ENCODE measurements around the gene NCOR2.

The NCOR2 gene

DNA sequence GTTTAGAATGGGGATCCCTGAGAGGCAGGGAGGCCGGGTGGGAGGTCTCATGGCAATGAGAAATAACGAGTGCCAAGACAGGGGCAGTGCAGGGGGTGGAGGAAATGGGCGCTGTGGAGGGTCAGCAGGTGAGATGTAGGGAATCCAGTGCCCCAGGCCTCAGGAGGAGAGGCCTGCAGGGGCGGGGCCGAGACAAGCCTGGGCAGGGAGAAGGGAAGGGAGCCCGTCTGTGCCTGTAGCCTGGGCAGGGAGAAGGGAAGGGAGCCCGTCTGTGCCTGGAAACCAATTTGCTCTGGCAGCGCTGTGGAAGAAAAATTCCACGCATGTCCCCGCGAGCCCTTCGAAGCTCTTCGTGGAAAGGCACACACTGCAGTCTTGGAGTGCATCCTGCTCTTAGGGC lies 10.6 kb upstream of the NCOR2 start:
- no peak overlapping the region for H3K4me3 ChIP-seq (ENCODE audit: low read depth, low read length)

DNA sequence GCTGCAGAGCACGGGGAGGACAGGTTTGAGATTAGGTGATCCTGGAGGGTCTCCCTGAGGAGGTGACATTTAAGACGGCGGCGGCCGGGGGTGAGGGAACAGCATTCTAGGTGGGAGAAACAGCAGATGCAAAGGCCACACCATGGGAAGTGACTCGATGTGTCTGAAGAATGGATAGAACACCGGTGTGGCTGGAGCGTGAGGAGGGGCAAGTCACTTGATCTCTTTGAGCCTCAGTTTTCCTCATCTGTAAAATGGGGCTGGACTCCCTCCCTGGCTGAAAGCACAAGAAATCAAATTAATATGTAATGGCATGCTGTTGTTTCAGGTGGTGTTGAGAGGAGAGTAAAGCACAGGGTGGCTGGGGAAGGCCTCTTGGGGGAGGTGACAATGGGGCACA lies 10.0 kb upstream of the NCOR2 start:
- no peak overlapping the region for H3K4me3 ChIP-seq (ENCODE audit: low read depth, low read length)

DNA sequence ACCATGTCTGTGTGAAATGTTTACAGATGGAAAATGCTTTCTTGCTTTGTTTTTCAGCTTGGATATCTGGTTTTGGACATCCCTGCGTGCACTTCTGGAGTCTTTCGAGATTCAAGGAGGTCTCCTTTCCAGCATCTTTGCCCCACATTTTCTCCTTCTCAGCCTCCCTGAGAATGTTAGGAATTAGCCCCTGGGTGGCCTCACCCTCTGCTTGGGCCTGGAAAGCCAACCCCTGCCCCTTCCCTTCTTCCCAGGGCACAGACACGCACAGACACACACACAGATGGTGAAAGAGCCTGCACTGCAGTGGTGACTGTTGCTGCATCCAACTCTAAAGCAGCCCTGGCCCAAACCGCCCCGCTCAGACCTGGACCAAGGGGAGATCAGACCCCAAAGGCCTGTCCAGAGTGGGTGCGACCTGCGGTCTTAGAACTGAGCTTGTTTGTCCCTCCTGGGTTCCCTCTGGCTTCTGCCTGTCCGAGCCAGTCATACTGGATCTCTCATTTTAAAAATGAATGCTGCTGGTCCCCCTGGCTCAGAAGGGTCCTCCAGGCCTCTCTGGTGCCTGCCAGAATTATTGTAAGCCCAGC lies 8.7 kb upstream of the NCOR2 start:
- no peak overlapping the region for H3K4me3 ChIP-seq (ENCODE audit: low read depth, low read length)

DNA sequence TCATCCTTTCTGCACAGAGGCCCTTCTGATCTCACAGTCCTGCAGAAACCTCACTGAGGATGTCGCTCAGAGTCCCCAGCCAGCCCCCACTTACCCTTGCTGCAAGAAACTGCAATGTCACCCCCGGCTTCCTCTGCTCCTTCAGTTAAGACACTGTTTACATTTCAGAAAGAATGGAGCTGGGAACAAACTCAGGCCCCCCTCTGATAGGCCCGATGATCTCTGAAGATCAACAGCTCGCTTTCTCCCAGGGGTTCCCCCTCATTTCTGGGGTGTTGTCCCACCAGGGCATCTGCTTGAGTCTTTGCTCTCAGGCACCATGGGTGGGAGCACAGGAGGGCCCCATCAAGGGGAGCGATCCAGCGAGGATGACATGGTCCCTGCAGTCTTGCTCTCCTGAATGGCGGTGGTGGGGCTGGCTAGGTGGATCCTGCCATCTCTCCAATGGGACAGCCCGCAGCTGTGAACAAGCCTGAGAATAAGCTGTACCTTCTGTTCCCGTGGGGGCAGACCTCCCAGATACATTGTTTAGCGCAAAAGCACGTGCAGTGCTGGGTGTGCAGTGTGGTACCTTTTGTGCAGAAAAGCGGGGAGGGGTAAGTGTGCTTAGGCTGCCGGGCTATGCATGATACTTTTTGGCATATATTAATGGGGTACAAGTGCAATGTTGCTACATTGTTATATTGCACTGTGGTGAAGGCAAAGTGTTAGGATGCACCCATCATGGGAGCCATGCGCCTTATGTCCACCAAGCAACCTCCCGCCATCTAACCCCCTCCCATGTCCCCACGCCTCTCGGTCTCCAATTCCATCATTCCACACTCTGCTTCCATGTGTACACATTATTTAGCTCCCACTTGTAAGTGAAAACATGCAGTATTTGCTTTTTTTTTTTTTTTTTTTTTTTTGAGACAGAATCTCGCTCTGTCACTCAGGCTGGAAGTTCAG lies 6.7 kb upstream of the NCOR2 start:
- no peak overlapping the region for H3K4me3 ChIP-seq (ENCODE audit: low read depth, low read length)

DNA sequence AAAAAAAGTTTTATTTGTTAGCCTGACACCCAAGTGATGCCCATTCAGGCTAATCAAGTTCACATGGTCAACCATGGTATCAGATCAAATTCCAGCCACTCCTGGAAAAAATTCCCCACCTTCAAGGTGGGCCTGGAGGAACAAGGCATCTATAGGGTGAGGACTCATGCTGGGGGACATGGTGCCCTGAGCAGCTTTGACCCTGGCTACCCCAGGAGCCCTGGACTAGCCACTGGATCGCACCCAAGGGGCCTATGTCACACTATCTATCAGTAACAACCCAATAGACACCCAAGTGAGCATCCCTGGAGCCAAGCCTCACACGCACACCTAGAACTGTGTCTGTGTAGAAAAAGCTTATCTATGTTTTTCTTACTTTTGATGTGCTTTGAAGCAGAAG lies 4.1 kb upstream of the NCOR2 start:
- H3K4me3 ChIP-seq (ENCODE audit: low read depth, low read length) = no peak overlapping the region

DNA sequence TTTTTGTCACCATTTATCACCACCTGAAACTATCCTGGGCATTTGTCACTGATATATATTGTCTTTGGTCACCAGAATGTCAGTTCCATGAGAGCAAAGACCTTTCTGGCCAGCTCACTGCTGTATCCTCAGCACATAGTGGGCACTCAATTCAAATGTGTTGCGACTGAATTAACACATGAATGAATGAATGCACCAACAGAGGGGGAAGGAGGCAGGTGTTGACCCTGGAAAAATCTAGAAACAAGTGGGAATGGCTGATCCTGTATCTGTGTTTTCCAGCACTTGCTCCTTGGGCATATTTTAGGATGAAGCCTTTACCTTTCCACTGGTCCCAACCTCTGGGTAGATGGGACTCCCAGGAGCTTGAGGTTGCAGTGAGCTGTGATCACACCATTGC lies 3.4 kb upstream of the NCOR2 start:
- no peak overlapping the region for H3K4me3 ChIP-seq (ENCODE audit: low read depth, low read length)

DNA sequence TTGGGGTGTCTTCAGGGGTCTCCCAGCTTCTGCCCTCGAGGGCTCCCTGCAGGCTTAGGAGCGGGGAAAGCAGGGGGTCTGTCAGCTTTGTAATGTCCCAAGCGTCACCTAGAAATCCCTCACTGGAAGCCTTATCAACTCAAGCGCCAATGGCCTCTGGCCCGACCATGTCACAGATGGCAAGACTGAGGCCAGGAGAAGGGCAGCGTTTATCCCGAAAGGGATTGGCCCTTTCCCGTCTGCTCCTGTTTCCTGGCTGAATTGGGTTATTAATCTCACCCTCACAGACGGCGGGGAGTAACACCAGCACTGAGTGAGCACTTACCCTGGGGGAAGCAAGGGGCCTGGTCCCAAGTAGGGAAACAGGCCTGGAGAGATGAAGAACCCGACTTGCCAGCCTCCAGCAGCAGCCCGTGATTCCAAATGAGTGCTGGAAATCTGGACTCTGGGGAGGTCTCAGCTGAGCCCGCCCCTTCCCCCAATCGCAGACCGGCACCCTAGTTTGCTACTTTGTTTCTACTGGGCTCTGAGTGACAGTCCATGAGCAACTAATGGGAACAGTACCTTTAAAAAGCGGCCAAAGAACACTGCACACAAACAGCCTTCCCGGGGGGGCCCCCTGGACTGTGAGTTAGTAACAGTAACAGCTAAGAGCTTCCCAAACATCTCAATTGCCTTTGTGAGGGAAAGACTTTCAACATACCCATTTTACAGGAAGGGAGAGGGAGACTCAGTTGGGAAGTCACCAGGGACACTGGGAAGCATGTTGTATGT lies 2.1 kb upstream of the NCOR2 start:
- no peak overlapping the region for H3K4me3 ChIP-seq (ENCODE audit: low read depth, low read length)

DNA sequence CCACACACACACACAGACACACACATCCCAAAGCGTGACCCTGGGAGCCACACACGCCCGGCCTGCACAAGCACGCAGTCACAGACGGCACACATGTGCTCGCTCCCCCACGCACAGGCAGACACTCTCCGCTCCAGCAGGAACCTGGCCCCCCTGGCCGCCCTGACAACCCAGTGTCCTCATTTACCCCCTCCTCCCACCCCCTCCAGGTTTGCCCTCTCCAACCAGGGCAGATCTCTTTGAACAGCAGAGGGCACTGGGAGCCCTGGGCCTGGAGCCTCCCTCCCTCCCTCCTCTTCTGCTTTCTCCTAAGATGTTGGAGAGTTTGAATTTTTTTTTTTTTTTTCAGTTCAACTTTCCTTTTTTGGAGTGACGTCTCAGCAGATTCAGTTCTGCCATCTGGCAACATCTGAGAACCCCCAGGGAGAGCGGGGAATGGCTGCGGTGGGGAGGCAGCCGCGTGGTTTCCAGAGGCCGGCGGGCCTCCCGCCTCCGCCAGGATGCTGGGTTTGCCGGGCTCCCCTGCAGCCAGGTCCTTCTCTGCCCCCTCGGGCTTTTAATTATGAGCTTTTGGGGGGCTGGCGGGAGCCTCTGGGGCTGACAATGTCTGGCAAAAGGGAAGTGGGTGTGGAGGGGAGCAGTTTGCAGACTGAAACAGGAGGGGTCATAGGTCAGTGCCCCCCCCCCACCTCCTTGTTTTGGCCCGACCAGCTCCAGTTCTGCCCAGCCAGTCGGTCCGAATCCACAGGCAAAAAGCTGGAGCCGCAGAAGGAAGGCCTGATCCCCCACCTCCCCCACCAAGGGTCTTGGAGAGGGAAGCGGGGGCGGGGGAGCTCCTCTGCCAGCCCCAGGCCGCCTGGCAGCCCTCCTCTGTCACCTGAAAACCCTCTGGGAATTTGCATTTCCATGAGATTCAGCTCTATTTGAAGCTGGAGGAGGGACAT lies 1.3 kb upstream of the NCOR2 start:
- H3K4me3 ChIP-seq (ENCODE audit: low read depth, low read length) = no peak overlapping the region

DNA sequence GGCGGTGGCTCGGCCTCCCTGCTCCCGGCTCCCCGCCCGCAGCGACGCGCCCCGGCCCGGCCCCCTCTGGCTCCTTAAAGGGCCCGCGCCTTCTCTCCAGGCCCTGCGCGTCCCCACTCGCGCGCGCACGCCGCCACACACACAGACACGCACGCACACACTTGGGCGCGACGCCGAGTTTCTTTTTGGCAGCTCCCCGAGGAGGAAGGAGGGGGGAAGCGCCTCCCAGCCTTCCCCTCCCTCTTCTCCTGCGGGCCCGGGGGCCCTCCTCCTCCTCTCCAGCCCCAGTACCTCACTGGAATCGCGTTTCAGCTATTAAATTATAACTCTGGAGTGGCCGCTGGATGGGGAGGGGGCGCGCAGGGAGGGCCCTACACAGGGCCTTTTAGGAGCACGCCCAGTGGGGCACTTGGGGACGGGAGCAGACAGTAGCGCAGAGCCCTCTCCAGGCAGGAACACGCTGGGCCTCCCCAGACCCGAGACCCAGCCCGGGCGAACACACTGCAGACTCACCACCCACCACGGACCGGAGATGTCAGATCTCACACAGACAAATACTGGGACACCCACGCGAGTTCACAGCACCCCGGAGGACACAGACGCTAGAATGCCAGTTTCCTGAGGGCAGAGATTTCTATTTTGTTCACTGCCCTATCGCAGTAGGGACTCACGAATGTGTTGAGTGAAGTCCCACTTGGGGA lies 411 bp upstream of the NCOR2 start:
- H3K4me3 ChIP-seq (ENCODE audit: low read depth, low read length) = peak overlapping the region; percentile 45

DNA sequence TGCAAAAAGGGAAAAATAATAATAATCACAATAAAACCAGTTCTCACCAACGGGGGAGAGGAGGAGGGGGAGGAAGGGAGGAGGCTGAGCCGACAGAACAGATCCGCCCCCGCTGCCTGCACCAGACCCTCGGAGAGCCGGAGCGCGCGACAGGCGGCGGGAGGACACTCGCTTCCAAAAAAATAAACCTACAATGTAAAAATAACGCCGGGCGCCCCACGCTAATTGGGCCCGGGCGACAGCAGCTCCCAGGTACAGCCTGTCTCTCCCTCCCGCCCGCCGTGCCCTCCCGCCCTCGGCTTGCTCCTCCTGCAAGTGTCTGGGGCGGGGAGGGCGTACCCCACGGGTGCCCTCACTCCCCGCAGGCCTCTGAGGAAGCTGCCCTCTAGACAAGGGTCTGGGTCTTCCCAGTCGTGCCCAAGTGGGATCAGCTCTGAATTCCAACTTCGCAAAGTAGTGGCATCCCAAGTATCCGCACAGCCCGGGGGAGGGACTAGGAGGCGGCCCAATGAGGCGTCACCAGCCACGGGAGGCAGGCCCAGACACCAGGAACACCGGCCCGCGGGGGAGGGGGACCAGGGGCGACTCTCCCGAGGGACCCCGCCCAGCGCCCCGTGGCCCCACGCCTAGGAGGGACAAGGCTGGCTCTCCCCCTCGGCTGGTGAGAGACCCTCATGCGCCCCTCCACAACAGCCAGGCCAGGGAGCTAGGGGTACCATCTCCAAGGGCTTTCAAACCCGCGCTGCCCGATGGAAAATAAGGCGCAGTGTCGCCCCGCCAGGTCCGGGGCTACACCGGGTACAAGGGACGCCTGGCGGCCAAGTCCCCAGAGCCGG lies 1.0 kb downstream of the NCOR2 start:
- H3K4me3 ChIP-seq (ENCODE audit: low read depth, low read length) = peak overlapping the region; percentile 78

DNA sequence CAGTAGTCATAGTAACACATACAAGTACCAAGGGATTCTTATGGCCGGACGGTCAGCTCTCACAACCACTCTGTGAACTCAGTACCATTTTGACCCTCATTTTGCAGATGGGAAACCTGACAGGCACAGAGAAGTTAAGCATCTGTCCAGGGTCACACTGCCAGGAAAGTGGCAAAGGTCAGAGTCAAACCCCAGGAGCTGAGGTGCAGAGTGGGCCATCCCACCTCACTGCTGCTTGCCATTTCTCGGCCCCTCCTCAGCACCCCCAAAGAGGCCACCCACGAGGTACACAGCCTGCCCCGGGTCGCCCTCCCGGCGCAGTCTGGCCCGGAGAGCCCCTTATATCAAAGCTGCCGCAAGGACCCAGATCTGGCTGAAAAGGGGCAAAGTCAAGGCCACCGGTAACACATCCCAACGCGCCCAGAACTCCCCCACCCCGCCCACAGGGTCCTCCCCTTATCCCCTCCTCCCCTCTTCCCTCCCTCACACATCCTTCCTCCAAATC lies 1.7 kb downstream of the NCOR2 start:
- peak overlapping the region; percentile 78 for H3K4me3 ChIP-seq (ENCODE audit: low read depth, low read length)

DNA sequence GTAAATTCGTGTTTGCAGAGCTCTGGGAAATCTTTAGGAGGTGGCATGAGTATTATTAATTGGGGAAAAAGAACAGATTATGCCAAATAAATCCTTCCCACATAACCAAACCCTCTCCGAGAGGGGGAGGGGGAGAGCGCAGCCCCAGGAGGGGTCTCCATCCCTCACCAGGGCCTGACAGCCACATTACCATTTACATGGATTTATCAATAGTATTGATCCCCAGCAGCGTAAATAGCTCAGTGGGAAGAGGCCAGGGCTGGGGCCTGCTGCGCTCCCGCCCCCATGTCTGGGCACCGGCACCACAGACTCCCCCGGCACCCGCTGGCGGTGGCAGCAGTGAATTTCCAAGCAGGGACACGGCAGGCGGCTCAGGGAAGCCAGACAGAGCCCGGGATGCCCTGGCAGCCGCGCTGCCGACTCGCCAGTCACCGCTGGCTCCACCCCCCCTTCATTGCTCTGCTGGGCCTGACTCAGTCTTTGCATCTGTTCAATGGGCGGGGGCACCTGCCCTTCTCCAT lies 2.4 kb downstream of the NCOR2 start:
- H3K4me3 ChIP-seq (ENCODE audit: low read depth, low read length) = peak overlapping the region; percentile 13

DNA sequence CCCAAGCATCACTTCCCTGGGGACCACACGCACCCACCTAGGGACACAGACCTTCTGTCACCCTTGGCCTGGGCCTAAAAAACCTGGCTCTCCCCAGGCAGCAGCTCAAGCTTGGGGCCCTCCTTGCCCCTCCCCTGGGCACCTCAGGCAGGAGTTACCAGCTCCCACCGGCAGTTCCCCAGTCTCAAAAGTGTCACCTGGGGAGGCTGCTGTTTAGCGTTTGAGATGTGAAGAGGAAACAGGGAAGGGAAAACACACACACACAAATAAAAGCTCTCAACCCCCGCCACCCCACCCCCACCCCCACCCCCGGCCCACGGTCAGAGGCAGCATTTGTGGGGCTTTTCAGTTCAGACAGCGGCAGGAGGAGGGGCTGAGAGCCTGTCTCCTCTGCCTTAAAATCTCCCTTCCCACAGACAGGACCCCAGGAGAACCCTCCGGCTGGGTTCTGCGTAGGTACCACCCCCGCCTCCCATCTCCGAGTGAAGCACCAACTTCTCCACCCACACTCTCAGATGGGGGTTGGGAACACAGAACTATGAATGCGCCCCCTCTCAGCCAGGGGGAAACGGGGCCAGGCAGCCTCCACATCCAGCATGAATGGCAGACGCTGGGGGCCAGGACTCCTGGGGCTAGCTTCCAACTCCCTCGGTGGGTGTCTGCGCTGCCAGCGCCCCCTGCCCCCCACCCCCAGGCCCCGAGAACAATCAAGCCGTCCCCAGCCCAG lies 3.0 kb downstream of the NCOR2 start:
- no peak overlapping the region for H3K4me3 ChIP-seq (ENCODE audit: low read depth, low read length)

DNA sequence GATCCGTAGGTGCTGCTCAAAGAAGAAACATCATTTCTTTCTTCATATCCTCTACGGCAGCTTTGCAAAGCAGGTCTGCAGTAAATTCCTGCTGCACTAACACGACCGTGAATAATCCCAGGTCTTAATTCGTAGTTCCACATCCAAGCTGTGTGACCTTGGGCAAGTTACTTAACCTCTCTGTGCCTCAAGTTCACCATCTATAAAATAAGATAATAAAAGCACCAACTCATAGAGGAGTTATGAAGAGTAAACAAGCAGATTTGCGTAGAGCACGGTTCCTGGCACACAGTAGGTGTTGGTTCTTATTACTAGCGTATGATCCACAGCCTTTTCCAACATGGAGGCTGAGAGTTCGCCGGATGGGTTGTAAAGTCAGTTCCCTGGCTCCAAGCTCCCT lies 3.6 kb downstream of the NCOR2 start:
- no peak overlapping the region for H3K4me3 ChIP-seq (ENCODE audit: low read depth, low read length)

DNA sequence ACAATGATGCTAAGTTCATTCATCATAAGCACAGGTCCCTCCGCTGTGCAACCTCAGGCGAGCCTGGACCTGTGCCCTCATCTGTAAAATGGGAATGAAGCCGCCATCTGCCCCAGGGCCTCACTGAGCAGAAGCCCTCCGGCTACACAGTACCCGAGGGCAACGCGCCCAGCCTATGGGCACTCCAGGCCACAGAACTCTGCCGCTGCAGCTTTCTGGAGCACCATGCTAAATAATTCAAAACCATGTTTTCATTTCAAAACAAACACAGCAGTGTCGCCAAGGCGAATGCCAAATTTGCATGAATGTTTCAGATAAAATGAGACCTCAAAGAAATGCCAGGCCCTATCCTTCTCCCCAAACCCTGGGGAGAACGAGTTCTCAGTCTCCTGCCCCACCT lies 4.0 kb downstream of the NCOR2 start:
- no peak overlapping the region for H3K4me3 ChIP-seq (ENCODE audit: low read depth, low read length)

DNA sequence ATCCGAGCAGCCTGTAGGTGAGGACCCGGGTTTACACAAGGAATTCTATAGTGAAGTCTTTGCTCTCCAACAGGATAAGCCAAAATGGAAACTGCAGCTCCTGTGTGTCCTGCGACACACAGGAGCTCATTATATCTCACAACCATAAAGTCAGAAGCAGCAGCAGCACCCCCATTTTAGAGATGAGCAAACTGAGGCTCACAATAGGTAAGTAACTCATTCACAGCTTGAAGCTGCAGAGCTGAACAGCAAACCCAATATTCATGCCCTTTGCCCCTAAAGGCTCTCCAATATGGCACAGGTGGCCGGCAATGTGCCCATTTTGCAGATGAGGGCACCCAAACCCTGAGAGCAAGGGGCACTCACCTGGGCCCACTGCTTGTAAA lies 4.6 kb downstream of the NCOR2 start:
- no peak overlapping the region for H3K4me3 ChIP-seq (ENCODE audit: low read depth, low read length)

DNA sequence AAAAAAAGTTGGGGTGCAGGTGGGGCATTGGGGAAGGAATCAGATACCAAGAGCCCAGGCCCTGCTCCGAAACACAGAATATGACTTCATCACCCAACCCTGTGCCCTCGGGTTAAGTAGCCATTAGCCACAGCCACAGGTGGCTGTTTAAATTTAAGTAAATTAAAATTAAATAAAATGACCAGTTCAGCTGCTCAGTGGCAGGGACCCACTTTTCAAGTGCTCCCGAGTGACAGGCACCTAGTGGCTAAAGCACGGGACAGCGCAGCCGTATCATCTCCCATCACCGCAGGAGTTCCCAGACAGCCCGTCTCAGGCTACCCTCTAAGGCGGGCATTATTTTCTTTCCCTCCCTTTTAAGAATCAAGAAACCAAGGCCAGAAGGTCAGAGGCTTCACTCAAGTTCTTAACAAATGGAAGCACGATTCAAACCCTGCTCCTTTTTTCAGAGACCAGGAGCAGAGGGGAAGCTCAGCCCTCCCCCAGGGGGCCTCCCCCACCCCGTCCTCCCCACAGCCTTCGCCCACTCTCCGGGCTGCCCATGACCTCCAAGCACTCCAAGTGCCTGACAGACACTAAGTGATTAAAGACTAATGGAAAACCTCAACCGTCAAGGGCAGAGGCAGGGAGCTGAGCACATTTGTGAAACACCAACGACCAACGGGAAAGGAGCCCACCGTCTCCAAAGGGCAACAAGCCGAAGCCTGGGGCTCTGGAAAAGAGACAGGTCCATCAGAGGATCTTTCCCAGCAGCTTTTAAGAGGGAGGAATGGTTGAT lies 5.2 kb downstream of the NCOR2 start:
- H3K4me3 ChIP-seq (ENCODE audit: low read depth, low read length) = no peak overlapping the region
